Coronary artery (tissue), 2 donors: ENCODE measurements around the gene CLIC1.

ENCODE experiments used
- DNase-seq: peaks from one replicate; pipeline ENCODE4 v3.0.0-alpha.2; 2017; ENCODE audit warnings: low spot score
- H3K27ac ChIP-seq, 2 donors: fragments of 200-600 bp; sonication (generic); one replicate each; pipeline ENCODE4 v1.5.1; 2016 to 2019
- H3K4me3 ChIP-seq: fragments of 200-600 bp; sonication (generic); 2 replicates; pipeline ENCODE4 v1.5.1; 2016; ENCODE audit warnings: mild to moderate bottlenecking, moderate library complexity
- CTCF ChIP-seq: fragments of 200-600 bp; sonication (generic); IDR thresholded peaks from one replicate; pipeline ENCODE4 v1.5.1; 2019; ENCODE audit warnings: antibody characterized with exemption

Gene CLIC1

GRCh38 chr6:31762356-31762755, 26.0 kb upstream of the CLIC1 start, which contains the start of gene SAPCD1:
TSS of gene SAPCD1 (plus strand) at chr6:31762656. CDS start at chr6:31763055, 399 bp downstream.
- no peak for DNase-seq
- no peak within 1 kb of the TSS for H3K4me3 ChIP-seq
- no peak for TF ChIP-seq CTCF
- H3K27ac ChIP-seq, result no peak within 1 kb of the TSS

- TF ChIP-seq CTCF, result no peak
- no peak for DNase-seq
- no peak overlapping the region for H3K27ac ChIP-seq
Observed at GRCh38 chr6:31761343-31761742, 25.0 kb upstream of the CLIC1 start.

GRCh38 chr6:31760790-31761189, 24.5 kb upstream of the CLIC1 start:
- H3K27ac ChIP-seq, result no peak overlapping the region
- no peak overlapping the region for H3K4me3 ChIP-seq
- no peak for DNase-seq
- TF ChIP-seq CTCF, result no peak

More at GRCh38 chr6:31761343-31761742, 25.0 kb upstream of the CLIC1 start:
- no peak overlapping the region for H3K4me3 ChIP-seq

- no peak for DNase-seq
- no peak for TF ChIP-seq CTCF
- no peak overlapping the region for H3K27ac ChIP-seq
- H3K4me3 ChIP-seq, result no peak overlapping the region
Observed at GRCh38 chr6:31758281-31758680, 22.0 kb upstream of the CLIC1 start.

- Histone ChIP-seq H3K27ac (no peak overlapping the region), H3K4me3 (no peak overlapping the region)
- DNase-seq, result no peak
- no peak for TF ChIP-seq CTCF
Observed at GRCh38 chr6:31752739-31753319, 16.5 kb upstream of the CLIC1 start.

- TF ChIP-seq CTCF, result no peak
- no peak overlapping the region for H3K27ac ChIP-seq
- DNase-seq, result no peak
- H3K4me3 ChIP-seq, result no peak overlapping the region
Observed at GRCh38 chr6:31750411-31751022, 14.2 kb upstream of the CLIC1 start.
